Retina (tissue), 1 donor: ENCODE measurements around the gene CADM1.
A peak's percentile ranks its signal among the peaks of the same experiment; 100 is the strongest.
"Not testable (repeated sequence)": the region's sequence is repeated elsewhere in the genome, so short reads cannot be mapped to it uniquely, and the experiment has no call there.

Experiments used
- DNase-seq: peaks from one replicate; pipeline ENCODE4 v3.0.0-alpha.2; 2016

Gene CADM1

DNA sequence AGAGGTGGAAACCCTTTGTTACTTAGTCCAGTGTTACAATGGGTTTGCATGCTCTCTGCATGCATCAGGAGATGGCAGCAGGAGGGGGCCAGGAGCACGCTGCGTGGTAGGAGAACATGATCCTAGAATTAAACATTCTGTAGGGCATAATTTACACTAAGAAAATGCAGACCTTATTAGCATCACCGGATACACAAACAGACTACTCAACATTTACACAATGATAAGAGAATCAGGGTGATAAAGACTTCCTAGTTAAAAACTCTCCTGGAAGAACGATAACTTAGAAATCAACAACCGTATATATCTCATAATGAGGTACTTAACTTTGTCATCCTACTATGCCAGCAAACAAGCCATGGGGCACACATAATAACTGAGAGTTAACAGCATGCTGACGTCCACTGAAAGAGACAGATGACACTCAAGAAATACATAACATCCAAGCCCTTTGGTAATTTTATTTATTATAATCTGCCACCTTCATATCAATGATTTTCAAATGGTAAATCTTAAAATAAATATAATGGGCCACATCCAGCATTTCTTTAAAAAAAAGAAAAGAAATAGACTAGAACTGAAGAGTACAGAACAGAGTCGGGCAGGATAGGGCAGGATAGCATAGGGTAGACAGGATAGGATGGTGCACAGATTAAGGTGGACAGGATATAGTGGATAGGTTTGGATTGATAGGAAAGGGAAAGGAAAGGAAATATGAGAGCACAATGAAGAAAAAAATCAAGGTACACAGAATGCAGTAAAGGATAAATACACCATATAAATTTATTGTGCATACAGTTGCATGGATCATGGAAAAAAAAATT, 27.5 kb downstream of the CADM1 start:
- no peak for DNase-seq

GRCh38 chr11:115475564-115475963, 28.7 kb downstream of the CADM1 start:
- DNase-seq = no peak

DNA sequence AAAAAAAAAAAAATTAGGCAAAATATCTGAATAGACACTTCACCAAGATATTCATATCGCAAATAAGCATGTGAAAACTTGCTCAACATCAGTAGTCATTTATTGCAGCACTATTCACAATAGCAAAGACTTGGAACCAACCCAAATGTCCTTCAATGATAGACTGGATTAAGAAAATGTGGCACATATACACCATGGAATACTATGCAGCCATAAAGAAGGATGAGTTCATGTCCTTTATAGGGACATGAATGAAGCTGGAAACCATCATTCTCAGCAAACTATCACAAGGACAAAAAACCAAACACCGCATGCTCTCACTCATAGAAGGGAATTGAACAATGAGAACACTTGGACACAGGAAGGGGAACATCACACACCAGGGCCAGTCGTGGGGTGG, 29.9 kb downstream of the CADM1 start:
- not testable (repeated sequence) for DNase-seq

- DNase-seq = no peak
Measured at GRCh38 chr11:115473167-115473566, 31.0 kb downstream of the CADM1 start.

- DNase-seq = no peak
Measured at GRCh38 chr11:115471367-115471766, 32.8 kb downstream of the CADM1 start.

DNA sequence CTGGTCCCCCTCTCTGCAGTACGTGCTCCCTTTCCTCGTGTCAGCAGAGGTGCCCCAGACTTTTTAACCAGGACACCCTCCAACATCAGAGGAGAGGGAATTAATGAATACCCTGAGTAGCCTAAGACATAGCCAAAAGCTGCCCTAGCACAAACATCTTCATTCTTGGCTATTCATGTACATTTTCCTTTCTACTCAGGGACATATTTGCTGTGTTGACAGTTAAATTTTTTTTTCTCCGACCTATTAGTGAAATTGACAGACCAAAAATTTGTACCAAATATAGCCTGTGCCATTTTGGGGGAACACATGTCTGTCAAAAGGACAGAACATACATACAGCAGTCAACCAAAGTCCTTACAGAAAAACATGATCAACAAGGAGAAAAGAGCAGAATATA, 33.3 kb downstream of the CADM1 start:
- no peak for DNase-seq

DNA sequence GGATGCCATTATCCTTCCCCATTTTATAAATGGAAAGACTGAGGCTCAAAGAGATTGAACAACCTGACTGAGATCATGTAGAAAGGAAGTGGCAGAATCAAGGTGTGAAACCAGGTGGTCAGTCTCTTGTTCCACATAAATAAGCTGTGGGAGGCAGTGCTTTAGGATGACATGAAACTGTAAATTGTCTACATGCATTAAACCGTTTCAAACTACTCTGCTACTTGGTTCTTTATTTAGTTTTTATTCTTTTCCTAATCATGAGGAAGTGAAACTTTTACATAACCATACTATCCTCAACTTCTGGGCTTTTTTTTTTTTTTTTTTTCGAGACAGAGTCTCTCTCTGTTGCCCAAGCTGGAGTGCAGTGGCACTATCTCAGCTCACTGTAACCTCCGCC, 34.9 kb downstream of the CADM1 start:
- DNase-seq = no peak

GRCh38 chr11:115466122-115466521, 38.1 kb downstream of the CADM1 start:
- no peak for DNase-seq

- DNase-seq = no peak
Measured at GRCh38 chr11:115464269-115464668, 39.9 kb downstream of the CADM1 start.

GRCh38 chr11:115463606-115464005, 40.6 kb downstream of the CADM1 start:
- no peak for DNase-seq

- DNase-seq = no peak
Measured at GRCh38 chr11:115462757-115463156, 41.5 kb downstream of the CADM1 start.

- DNase-seq = no peak
Measured at GRCh38 chr11:115462004-115462541, 42.1 kb downstream of the CADM1 start.

GRCh38 chr11:115460512-115460911, 43.7 kb downstream of the CADM1 start:
- DNase-seq = no peak

DNA sequence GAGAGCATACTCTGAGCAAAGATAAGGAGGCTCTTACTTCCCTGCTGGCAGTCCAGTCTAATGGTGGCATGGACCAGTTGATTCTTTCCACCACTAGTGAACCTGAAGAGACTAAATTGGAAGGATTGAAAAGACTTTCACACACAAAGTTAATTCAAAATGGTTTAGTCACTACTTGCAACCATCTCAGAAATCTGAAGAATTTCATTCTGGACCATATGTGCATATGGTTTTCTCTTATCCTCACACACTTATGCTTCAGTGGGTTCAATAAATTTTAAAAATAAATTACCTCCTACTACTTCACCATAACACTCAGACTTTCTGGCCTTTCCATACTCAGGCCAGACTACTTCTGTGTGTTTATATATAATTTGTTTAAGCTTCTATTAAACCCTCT, 44.7 kb downstream of the CADM1 start:
- DNase-seq = no peak

GRCh38 chr11:115458877-115459276, 45.3 kb downstream of the CADM1 start:
- DNase-seq = peak; percentile 37

DNA sequence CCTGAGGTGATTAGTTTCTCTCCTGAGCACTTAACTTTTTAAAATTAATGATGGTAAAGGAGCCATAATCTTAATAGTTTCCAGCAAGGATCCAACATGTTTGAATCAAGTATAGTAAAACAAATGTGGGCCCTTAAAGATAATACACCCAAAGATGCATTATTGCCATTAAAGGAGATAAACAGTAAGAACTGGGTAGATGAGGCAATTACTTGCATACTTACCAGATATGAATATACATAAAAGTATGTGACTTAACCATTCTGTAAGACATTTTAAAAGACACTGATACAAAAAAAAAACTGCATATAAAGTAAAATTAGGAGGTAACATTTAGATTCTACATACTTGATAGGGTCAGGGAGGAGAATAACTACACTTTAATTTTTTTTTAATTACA, 48.2 kb downstream of the CADM1 start:
- no peak for DNase-seq

- no peak for DNase-seq
Measured at GRCh38 chr11:115455613-115456012, 48.6 kb downstream of the CADM1 start.

GRCh38 chr11:115454525-115454924, 49.7 kb downstream of the CADM1 start:
- no peak for DNase-seq

DNA sequence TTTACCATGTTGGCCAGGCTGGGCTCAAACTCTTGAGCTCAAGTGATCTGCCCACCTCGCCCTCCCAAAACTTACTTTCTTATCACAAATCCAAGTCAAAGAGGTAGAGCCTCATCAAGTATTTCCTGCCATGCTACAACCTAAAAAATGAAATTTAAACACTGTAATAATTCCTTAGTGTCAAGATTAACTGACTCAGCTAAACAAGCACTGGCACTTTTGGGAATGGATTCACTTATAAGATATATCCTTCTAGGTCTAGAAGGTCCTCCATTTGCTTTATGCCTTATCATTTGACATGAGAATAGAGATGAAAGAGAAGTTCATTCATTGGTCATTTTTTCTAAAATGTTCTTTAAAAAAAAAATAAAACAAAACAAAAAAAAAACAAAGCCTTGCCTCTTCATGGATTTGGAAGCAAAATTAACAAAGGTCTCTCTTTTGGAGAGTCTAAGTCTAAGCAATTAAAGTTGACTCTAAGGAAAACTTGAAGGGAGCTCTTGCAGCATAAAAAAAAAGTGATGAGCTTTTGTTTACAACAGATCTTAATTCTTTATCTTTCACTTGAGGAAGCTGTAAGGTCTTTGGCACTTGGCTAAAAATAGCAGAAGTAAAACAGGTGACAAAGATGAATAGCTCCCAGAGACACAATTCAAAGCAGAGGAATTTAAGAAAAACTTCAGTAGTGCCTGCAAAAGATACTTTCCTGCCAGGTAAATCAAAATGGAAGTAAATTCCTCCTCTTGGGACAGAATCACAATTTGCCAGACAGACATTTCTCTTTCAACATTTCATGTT, 50.3 kb downstream of the CADM1 start:
- no peak for DNase-seq

DNA sequence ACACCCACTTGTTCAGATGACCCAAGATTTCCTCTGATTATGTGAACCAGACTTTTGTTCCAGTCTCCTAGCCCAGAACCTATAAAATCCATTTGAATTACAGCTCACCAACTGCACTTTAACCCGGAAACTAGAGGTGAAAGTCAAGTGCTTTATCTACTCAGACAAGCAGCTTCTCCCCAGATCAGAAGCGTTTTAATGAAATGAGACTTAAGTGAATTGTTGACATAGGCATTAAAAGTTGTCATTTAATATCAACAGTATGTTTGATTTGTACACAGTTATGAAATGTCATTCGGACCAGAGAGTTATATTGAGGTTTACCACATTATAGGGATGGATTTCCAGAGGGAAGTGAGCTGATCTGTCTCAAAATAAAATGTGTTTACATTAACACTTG, 52.0 kb downstream of the CADM1 start:
- DNase-seq = no peak

DNA sequence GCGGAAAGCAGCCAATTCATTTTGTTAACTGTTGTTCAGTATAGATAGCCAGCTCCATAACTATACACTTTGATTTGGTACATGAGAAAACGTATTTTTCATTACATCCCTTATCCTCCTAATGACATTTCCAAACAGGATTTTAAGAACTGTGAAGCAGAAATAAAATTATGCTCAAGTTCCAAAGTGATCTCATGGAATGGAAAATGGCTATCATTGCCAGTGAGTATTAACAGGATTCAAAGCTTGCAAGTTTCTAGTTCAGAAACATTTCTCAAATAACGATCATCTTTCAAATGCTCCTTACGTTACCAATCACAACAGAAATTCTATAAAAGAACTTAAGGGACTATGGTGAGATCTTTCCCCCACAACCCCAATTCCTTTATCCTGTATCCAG, 53.7 kb downstream of the CADM1 start:
- no peak for DNase-seq

DNA sequence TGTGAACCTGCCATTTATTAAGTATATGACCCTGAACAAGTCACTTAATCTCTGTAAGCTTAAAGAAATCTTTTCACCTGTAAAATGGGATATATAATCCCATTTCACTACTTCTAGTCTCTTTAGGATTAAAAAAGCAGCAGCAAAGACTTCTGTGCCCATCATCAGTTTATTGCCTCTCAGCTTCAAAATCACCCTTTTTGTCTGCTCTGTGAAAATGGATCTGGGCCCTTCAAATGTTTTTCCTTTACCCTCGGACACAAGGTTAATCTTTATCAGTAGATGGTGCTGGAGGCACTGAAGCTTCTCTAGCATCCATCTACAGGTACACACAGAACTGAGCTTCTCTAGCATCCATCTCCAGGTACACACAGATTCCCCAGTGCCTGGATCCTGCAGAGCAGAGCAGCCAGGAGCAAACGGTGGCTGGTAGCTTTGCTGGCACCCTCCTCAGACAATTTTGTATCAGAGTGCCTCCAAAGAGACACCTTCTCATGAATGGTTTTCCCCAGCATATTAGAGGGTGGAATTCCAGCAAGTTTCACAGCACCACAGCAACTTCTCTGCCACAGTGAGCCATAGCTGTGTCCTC, 56.8 kb downstream of the CADM1 start:
- no peak for DNase-seq

- no peak for DNase-seq
Measured at GRCh38 chr11:115446214-115446613, 58.0 kb downstream of the CADM1 start.

- DNase-seq = no peak
Measured at GRCh38 chr11:115444542-115444941, 59.7 kb downstream of the CADM1 start.
